HG03064 (cell line): ENCODE results near the gene NSL1.
"Not testable (repeated sequence)": the region's sequence is repeated elsewhere in the genome, so short reads cannot be mapped to it uniquely, and the experiment has no call there.

ENCODE experiments used
- ATAC-seq: cut with Tn5 transposase; IDR thresholded peaks from one replicate; pipeline ENCODE4 v1.9.1; 2021; ENCODE audit warnings: low read depth; ENCODE audit not compliant: unreplicated experiment

The NSL1 gene

GRCh38 chr1:212712451-212713303 is 78.9 kb downstream of the NSL1 start:
- no peak for ATAC-seq

- not testable (repeated sequence) for ATAC-seq
Observed at GRCh38 chr1:212711974-212712373, 79.6 kb downstream of the NSL1 start.

GRCh38 chr1:212710566-212710965 is 81.0 kb downstream of the NSL1 start:
- ATAC-seq = no peak

- ATAC-seq = no peak
Observed at GRCh38 chr1:212703991-212704564, 87.5 kb downstream of the NSL1 start.

GRCh38 chr1:212702672-212703071 is 88.9 kb downstream of the NSL1 start:
- ATAC-seq = no peak

GRCh38 chr1:212701910-212702309 is 89.7 kb downstream of the NSL1 start:
- no peak for ATAC-seq

- ATAC-seq = no peak
Observed at GRCh38 chr1:212700892-212701819, 90.4 kb downstream of the NSL1 start.

GRCh38 chr1:212700223-212700891 is 91.2 kb downstream of the NSL1 start:
- ATAC-seq = no peak

GRCh38 chr1:212699625-212700222 is 91.9 kb downstream of the NSL1 start, which contains the start of gene BATF3:
TSS of gene BATF3 (minus strand) at chr1:212699840. CDS start at chr1:212699762, 78 bp downstream.
- peak; percentile 10 for ATAC-seq

GRCh38 chr1:212699104-212699624 is 92.4 kb downstream of the NSL1 start:
- peak; percentile 45 for ATAC-seq

GRCh38 chr1:212698467-212699103 is 93.0 kb downstream of the NSL1 start:
- ATAC-seq = no peak

GRCh38 chr1:212696721-212697331 is 94.8 kb downstream of the NSL1 start:
- no peak for ATAC-seq

- ATAC-seq = no peak
Observed at GRCh38 chr1:212692774-212693644, 98.6 kb downstream of the NSL1 start.

- no peak for ATAC-seq
Observed at GRCh38 chr1:212691561-212692071, 100.0 kb downstream of the NSL1 start.

- no peak for ATAC-seq
Observed at GRCh38 chr1:212690816-212691403, 100.7 kb downstream of the NSL1 start.

GRCh38 chr1:212689758-212690529 is 101.6 kb downstream of the NSL1 start:
- no peak for ATAC-seq
